Measurements from ENCODE around the gene MAMDC2. TPM values are rescaled to one million over a fixed set of nuclear protein-coding genes. Genes with fewer than 3 reads are reported as not detected.

MAMDC2 gene
- total RNA-seq, 6 experiments from 2014 or later = 0.22 to 1.6 (median 0.37) TPM; not detected in 1

DNA sequence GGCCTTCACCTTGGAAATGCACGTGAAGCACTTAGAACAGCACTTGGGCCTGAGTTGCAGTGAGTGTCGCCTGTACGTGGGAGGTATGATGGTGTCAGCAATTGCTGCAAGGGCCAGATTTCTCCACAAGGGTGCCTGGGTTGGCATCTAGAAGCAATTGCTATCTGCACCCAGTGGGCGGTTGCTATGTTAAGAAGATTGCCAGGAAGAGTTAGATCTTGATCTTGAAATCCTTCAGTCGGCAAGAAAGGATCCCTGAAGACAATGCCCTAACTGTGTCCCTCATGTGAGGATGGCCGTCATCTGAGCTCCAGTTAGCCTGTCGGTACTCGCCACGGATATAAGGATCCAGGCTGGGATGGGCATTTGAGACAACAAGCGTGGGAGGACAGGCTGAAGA lies 62.9 kb downstream of the MAMDC2 start:
- ATAC-seq = no peak
- no peak for DNase-seq

DNA sequence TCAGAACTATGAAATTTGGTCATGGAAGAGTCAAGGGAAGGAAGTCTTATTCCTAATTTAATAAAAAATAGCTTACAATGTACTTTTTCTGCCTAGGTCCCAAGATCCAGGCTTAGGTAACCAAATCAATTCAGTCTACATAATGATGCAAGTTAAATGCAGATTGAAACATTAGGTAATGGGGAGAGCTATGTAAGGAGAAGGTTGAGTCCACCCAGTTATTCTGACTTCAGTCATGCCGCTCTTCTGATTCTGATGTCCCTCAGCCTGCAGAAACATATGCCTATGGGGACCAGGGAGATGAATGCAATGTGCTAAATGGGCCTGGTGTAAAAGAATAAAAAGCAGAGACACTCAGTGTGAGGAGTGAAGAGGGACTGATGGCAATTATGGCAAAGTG lies 63.9 kb downstream of the MAMDC2 start:
- H3K9me3 ChIP-seq = no peaks in the 10 kb centered on the region
- WGBS (ENCODE audit: insufficient coverage, low coverage, low lambda C conversion rate, missing lambda C conversion rate) = no CpG with 5 or more reads among the region's 1 CpG
- H3K4me3 ChIP-seq = no peak overlapping the region
- ATAC-seq = no peak
- no peaks in the 10 kb centered on the region for H3K4me1 ChIP-seq
- DNase-seq = no peak
- H3K36me3 ChIP-seq = no peaks in the 10 kb centered on the region
- no peak overlapping the region for H3K27ac ChIP-seq
- H3K27me3 ChIP-seq = no peaks in the 10 kb centered on the region
- intact Hi-C loops (cut with DNase I) = no loop called here
- TF ChIP-seq, protein P1, sequence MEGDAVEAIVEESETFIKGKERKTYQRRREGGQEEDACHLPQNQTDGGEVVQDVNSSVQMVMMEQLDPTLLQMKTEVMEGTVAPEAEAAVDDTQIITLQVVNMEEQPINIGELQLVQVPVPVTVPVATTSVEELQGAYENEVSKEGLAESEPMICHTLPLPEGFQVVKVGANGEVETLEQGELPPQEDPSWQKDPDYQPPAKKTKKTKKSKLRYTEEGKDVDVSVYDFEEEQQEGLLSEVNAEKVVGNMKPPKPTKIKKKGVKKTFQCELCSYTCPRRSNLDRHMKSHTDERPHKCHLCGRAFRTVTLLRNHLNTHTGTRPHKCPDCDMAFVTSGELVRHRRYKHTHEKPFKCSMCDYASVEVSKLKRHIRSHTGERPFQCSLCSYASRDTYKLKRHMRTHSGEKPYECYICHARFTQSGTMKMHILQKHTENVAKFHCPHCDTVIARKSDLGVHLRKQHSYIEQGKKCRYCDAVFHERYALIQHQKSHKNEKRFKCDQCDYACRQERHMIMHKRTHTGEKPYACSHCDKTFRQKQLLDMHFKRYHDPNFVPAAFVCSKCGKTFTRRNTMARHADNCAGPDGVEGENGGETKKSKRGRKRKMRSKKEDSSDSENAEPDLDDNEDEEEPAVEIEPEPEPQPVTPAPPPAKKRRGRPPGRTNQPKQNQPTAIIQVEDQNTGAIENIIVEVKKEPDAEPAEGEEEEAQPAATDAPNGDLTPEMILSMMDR (IDR thresholded peaks at IDR 0.05) = no peak
- no peak for TF ChIP-seq POLR2A (IDR thresholded peaks at IDR 0.05)

More for the DNA sequence above, 62.9 kb downstream of the MAMDC2 start:
- H3K4me3 ChIP-seq = no peak overlapping the region
- no peaks in the 10 kb centered on the region for H3K27me3 ChIP-seq
- WGBS (ENCODE audit: insufficient coverage, low coverage, low lambda C conversion rate, missing lambda C conversion rate) = 84% methylated on average over 10 of the region's 10 CpGs
- H3K36me3 ChIP-seq = no peaks in the 10 kb centered on the region
- no peak overlapping the region for H3K27ac ChIP-seq
- H3K4me1 ChIP-seq = no peaks in the 10 kb centered on the region
- no peak for TF ChIP-seq POLR2A (IDR thresholded peaks at IDR 0.05)
- TF ChIP-seq, protein P1 (IDR thresholded peaks at IDR 0.05) = no peak
- no peaks in the 10 kb centered on the region for H3K9me3 ChIP-seq
- intact Hi-C loops (cut with DNase I) = no loop called here

DNA sequence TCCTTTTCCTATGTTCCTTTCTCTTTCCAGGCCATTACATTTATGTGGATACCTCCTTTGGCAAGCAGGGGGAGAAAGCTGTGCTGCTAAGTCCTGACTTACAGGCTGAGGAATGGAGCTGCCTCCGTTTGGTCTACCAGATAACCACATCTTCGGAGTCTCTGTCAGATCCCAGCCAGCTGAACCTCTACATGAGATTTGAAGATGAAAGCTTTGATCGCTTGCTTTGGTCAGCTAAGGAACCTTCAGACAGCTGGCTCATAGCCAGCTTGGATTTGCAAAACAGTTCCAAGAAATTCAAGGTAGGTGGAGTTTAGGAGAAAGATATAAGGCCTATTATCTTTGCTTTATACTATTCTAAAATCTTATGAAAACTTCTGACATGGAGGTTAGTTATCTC lies 64.5 kb downstream of the MAMDC2 start:
- Histone ChIP-seq H3K27me3 (no peaks in the 10 kb centered on the region), H3K27ac (no peak overlapping the region), H3K4me1 (no peaks in the 10 kb centered on the region), H3K36me3 (no peaks in the 10 kb centered on the region), H3K4me3 (no peak overlapping the region), H3K9me3 (no peaks in the 10 kb centered on the region)
- 97% methylated on average over 3 of the region's 3 CpGs for WGBS (ENCODE audit: insufficient coverage, low coverage, low lambda C conversion rate, missing lambda C conversion rate)
- TF ChIP-seq, protein P1 (IDR thresholded peaks at IDR 0.05) = no peak
- TF ChIP-seq POLR2A (IDR thresholded peaks at IDR 0.05) = no peak
- intact Hi-C loops (cut with DNase I) = no loop called here
- DNase-seq (no peak), ATAC-seq (no peak)

DNA sequence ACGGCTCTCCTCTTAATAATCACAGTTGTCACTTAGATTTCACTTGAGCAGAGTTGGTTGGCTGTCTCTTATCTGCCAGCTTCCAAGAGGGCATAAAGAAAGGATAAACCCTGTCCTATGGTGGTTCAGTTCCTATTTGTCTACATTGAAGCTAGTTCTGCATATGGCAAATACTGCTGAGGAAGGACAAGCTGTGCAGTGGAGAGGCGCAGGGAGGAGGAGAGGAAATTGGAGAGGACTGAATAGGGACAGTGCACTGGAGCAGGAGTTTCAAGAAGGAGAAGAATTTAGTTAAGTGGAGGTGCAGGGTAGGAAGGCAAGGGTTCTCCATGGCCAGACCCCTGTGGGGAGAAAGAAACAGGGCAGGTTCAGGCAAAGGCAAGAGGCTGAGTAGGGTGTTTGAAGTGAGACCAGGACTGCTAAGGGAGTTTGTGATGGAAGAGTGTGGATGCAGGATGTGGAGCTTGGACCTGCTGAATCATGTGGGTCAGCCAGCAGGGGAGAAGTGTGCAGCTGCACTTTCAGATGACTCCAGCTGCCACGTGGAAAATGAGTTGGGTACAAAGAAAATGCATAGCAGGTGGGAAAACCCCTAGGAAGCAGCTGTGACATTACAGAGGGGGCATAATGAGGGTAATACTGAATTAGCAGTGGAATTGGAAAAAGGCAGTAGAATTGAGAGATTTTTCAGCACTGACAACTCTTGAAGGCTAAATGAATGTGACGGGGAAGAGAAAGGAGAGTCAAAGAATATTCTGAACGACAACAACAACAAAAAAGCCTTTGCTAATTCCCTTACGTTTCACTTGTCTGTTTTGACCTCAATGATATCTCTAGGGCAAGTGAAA lies 66.8 kb downstream of the MAMDC2 start:
- no peak overlapping the region for H3K27ac ChIP-seq
- TF ChIP-seq, protein P1 (IDR thresholded peaks at IDR 0.05) = no peak
- no peak for TF ChIP-seq POLR2A (IDR thresholded peaks at IDR 0.05)
- DNase-seq (no peak), ATAC-seq (no peak)
- H3K36me3 ChIP-seq = no peaks in the 10 kb centered on the region
- H3K9me3 ChIP-seq = no peaks in the 10 kb centered on the region
- no peak overlapping the region for H3K4me3 ChIP-seq
- H3K27me3 ChIP-seq = no peaks in the 10 kb centered on the region
- H3K4me1 ChIP-seq = no peaks in the 10 kb centered on the region
- WGBS (ENCODE audit: insufficient coverage, low coverage, low lambda C conversion rate, missing lambda C conversion rate) = 48% methylated on average over 6 of the region's 6 CpGs
- intact Hi-C loops (cut with DNase I) = loop anchor here (5.0 kb wide), 2 partner anchors 138 to 143 kb away; no protein-coding TSS in a partner anchor
